ENCODE measurements around the gene PARD6A. TPM values are rescaled to one million over a fixed set of nuclear protein-coding genes. Genes with fewer than 3 reads are reported as not detected.

The PARD6A gene
- total RNA-seq, 6 experiments from 2014 or later, result 0.55 to 1.1 (median 0.86) TPM

GRCh38 chr16:67662653-67663010 is 1.9 kb downstream of the PARD6A start:
- Mint-ChIP-seq H3K4me3 (no peak overlapping the region), H3K27ac (no peak overlapping the region), H3K9me3 (no peaks in the 10 kb centered on the region), H3K27me3 (ENCODE audit: insufficient read depth) (0 out of 2 replicates have a peak, but pooled peaks cover 2% of the 10 kb centered on the region), H3K36me3 (ENCODE audit: low read depth) (no peaks in the 10 kb centered on the region), H3K4me1 (ENCODE audit: low read depth) (peaks cover 23% of the 10 kb centered on the region)
- DNase-seq, result no peak
- TF ChIP-seq, protein P1, sequence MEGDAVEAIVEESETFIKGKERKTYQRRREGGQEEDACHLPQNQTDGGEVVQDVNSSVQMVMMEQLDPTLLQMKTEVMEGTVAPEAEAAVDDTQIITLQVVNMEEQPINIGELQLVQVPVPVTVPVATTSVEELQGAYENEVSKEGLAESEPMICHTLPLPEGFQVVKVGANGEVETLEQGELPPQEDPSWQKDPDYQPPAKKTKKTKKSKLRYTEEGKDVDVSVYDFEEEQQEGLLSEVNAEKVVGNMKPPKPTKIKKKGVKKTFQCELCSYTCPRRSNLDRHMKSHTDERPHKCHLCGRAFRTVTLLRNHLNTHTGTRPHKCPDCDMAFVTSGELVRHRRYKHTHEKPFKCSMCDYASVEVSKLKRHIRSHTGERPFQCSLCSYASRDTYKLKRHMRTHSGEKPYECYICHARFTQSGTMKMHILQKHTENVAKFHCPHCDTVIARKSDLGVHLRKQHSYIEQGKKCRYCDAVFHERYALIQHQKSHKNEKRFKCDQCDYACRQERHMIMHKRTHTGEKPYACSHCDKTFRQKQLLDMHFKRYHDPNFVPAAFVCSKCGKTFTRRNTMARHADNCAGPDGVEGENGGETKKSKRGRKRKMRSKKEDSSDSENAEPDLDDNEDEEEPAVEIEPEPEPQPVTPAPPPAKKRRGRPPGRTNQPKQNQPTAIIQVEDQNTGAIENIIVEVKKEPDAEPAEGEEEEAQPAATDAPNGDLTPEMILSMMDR (IDR thresholded peaks at IDR 0.05), result no peak

DNA sequence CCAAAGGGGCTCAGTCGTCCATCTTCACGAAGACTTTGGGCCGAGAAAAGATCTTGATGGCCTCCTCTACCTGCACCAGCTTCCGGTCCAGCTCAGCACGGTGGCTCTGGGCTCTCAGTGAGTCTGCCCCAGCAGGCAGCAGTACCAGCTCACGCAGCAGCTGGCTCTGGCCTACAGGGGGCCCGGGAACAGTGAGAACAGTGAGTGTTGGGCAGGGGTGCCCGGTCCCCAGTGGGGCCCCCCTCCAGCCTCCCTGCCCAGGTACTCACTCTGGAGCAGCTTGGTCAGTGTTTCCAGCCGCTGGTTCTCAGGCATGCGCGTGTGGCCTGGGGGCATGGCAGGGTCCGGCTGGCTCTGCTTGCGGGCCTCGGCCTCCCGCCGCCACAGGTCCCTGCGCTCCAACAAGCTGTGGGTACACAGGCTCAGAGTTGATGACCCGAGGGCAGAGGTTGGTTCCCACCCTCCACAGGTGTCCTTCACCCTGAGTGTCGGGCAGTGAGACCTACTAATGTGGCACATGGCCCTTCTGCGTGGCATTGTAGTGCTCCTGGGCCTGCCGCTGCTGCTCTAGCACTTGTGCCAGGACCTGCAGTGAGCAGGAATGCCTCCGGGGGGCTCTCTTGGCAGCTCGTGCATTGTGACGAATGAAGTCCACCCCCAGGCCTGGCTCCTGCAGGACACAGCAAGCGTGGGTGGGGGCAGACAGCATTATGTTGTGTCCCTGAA is 2.6 kb downstream of the PARD6A start:
- no peak overlapping the region for H3K4me3 Mint-ChIP-seq

GRCh38 chr16:67663877-67664222 is 3.1 kb downstream of the PARD6A start:
- Mint-ChIP-seq H3K4me1 (ENCODE audit: low read depth) (peaks cover 21% of the 10 kb centered on the region), H3K9me3 (no peaks in the 10 kb centered on the region), H3K4me3 (no peak overlapping the region), H3K36me3 (ENCODE audit: low read depth) (no peaks in the 10 kb centered on the region), H3K27ac (no peak overlapping the region), H3K27me3 (ENCODE audit: insufficient read depth) (peaks cover 6% of the 10 kb centered on the region; the same call in 1 of the 2 replicates)
- TF ChIP-seq, protein P1 (IDR thresholded peaks at IDR 0.05), result no peak
- DNase-seq, result no peak

More for the DNA sequence above, 2.6 kb downstream of the PARD6A start:
- DNase-seq, result no peak
- TF ChIP-seq, protein P1 (IDR thresholded peaks at IDR 0.05), result peak; percentile 49
- Mint-ChIP-seq H3K9me3 (no peaks in the 10 kb centered on the region), H3K27me3 (ENCODE audit: insufficient read depth) (0 out of 2 replicates have a peak, but pooled peaks cover 2% of the 10 kb centered on the region), H3K4me1 (ENCODE audit: low read depth) (peaks cover 23% of the 10 kb centered on the region), H3K36me3 (ENCODE audit: low read depth) (no peaks in the 10 kb centered on the region), H3K27ac (no peak overlapping the region)

DNA sequence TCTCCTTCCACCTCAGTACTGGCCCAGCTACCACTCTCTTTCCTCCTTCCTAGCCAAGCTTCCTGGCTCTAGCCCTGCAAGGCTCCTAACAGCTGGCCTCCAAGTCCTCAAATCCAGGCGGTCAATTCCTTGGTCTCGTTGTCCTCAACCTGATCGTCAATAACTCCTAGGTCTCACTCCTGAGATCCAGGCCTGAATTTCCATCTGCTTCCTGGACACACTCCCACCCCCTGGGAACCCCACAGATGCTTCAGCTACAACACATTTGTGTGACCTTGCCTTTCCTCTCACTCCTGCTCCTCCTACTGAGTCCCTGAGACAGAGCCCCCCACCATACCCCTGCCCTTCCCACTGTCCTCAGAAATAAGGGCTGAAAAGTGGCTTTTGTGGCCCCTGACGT is 3.5 kb downstream of the PARD6A start:
- DNase-seq, result no peak
- no peak overlapping the region for H3K4me3 Mint-ChIP-seq
- H3K4me1 Mint-ChIP-seq (ENCODE audit: low read depth), result peaks cover 17% of the 10 kb centered on the region
- H3K27ac Mint-ChIP-seq, result no peak overlapping the region
- peaks cover 7% of the 10 kb centered on the region; the same call in 1 of the 2 replicates for H3K27me3 Mint-ChIP-seq (ENCODE audit: insufficient read depth)
- TF ChIP-seq, protein P1 (IDR thresholded peaks at IDR 0.05), result no peak
- no peaks in the 10 kb centered on the region for H3K9me3 Mint-ChIP-seq
- H3K36me3 Mint-ChIP-seq (ENCODE audit: low read depth), result no peaks in the 10 kb centered on the region

- peaks cover 7% of the 10 kb centered on the region; the same call in 1 of the 2 replicates for H3K27me3 Mint-ChIP-seq (ENCODE audit: insufficient read depth)
- no peak overlapping the region for H3K4me3 Mint-ChIP-seq
- H3K4me1 Mint-ChIP-seq (ENCODE audit: low read depth), result peaks cover 13% of the 10 kb centered on the region; the same call in 1 of the 2 replicates
- no peak for DNase-seq
- TF ChIP-seq, protein P1 (IDR thresholded peaks at IDR 0.05), result no peak
- H3K27ac Mint-ChIP-seq, result no peak overlapping the region; the same call in 1 of the 2 replicates
- H3K36me3 Mint-ChIP-seq (ENCODE audit: low read depth), result no peaks in the 10 kb centered on the region
- no peaks in the 10 kb centered on the region for H3K9me3 Mint-ChIP-seq
Observed at GRCh38 chr16:67664871-67665270, 4.1 kb downstream of the PARD6A start.

All from HFFc6 (cell line).